Trophoblast cell (in vitro differentiated cells and primary cell): ENCODE measurements around the gene FRMD6.
"Not testable (repeated sequence)": the region's sequence is repeated elsewhere in the genome, so short reads cannot be mapped to it uniquely, and the experiment has no call there.

Experiments used
- DNase-seq, 2 donors: peaks; one replicate each; pipeline ENCODE4 v3.0.0-alpha.2; 2016
- H2AFZ ChIP-seq: 2 replicates; pipeline ENCODE4 v1.6.1; 2013; ENCODE audit warnings: low read length, moderate library complexity, mild to moderate bottlenecking; ENCODE audit not compliant: insufficient read depth, poor library complexity
- H2AK5ac ChIP-seq: 2 replicates; pipeline ENCODE4 v1.6.1; 2013; ENCODE audit warnings: mild to moderate bottlenecking, low read length
- H2BK120ac ChIP-seq: 2 replicates; pipeline ENCODE4 v1.6.1; 2013; ENCODE audit warnings: low read length, mild to moderate bottlenecking, moderate library complexity; ENCODE audit not compliant: insufficient read depth, poor library complexity
- H2BK12ac ChIP-seq: 2 replicates; pipeline ENCODE4 v1.6.1; 2013; ENCODE audit warnings: mild to moderate bottlenecking, low read length, moderate library complexity
- H2BK5ac ChIP-seq: 2 replicates; pipeline ENCODE4 v1.6.1; 2013; ENCODE audit warnings: low read length, low read depth, moderate library complexity, mild to moderate bottlenecking; ENCODE audit not compliant: poor library complexity
- H3K14ac ChIP-seq: 2 replicates; pipeline ENCODE4 v1.6.1; 2013; ENCODE audit warnings: mild to moderate bottlenecking, low read length
- H3K18ac ChIP-seq: 2 replicates; pipeline ENCODE4 v1.6.1; 2013; ENCODE audit warnings: mild to moderate bottlenecking, low read length
- H3K23ac ChIP-seq: 2 replicates; pipeline ENCODE4 v1.6.1; 2013; ENCODE audit warnings: low read length
- H3K27ac ChIP-seq: 2 replicates; pipeline ENCODE4 v1.5.1; 2013; ENCODE audit warnings: low read depth, mild to moderate bottlenecking, inconsistent platforms, low read length, moderate library complexity
- H3K27me3 ChIP-seq: 2 replicates; pipeline ENCODE4 v1.6.1; 2013; ENCODE audit warnings: inconsistent platforms, mild to moderate bottlenecking, low read length, moderate library complexity; ENCODE audit not compliant: insufficient read depth
- H3K36me3 ChIP-seq, 2 experiments: 1 replicate in 1 of 2; 2 replicates in 1 of 2; pipeline ENCODE4 v1.6.1; 2013; ENCODE audit warnings: low read length in 2 of 2, mild to moderate bottlenecking in 2 of 2, moderate library complexity in 1 of 2; ENCODE audit not compliant: insufficient read depth in 2 of 2, control insufficient read depth in 1 of 2
- H3K4ac ChIP-seq: 2 replicates; pipeline ENCODE4 v1.6.1; 2013; ENCODE audit warnings: low read depth, mild to moderate bottlenecking, low read length, moderate library complexity
- H3K4me1 ChIP-seq, 2 experiments: 1 replicate in 1 of 2; 2 replicates in 1 of 2; pipeline ENCODE4 v1.6.1; 2013; ENCODE audit warnings: low read length in 2 of 2, mild to moderate bottlenecking in 2 of 2, moderate library complexity in 1 of 2; ENCODE audit not compliant: insufficient read depth in 2 of 2, control insufficient read depth in 1 of 2
- H3K4me2 ChIP-seq: 2 replicates; pipeline ENCODE4 v1.6.1; 2013; ENCODE audit warnings: inconsistent platforms, mild to moderate bottlenecking, low read length, moderate library complexity
- H3K4me3 ChIP-seq: 2 replicates; pipeline ENCODE4 v1.5.1; 2013; ENCODE audit warnings: mild to moderate bottlenecking, low read depth, low read length, inconsistent platforms
- H3K79me1 ChIP-seq: one replicate; pipeline ENCODE4 v1.6.1; 2013; ENCODE audit warnings: low read length
- H3K79me2 ChIP-seq: 2 replicates; pipeline ENCODE4 v1.6.1; 2013; ENCODE audit warnings: low read length, mild to moderate bottlenecking; ENCODE audit not compliant: control insufficient read depth, insufficient read depth, poor library complexity
- H3K9ac ChIP-seq: 2 replicates; pipeline ENCODE4 v1.6.1; 2013; ENCODE audit warnings: mild to moderate bottlenecking, low read length
- H3K9me3 ChIP-seq: 2 replicates; pipeline ENCODE4 v1.6.1; 2013; ENCODE audit warnings: low read depth, mild to moderate bottlenecking, control low read depth, inconsistent platforms, low read length; ENCODE audit not compliant: insufficient read depth
- H4K12ac ChIP-seq: 2 replicates; pipeline ENCODE4 v1.6.1; 2013; ENCODE audit warnings: low read depth, mild to moderate bottlenecking, low read length, moderate library complexity
- H4K8ac ChIP-seq: 2 replicates; pipeline ENCODE4 v1.6.1; 2013; ENCODE audit warnings: low read depth, mild to moderate bottlenecking, low read length, moderate library complexity
- H4K91ac ChIP-seq: one replicate; pipeline ENCODE4 v1.6.1; 2013; ENCODE audit warnings: low read depth, mild to moderate bottlenecking, low read length, moderate library complexity
- WGBS: extraction: QIAGEN DNeasy Blood & Tissue Kit; methylation state at CpG from one replicate; pipeline ENCODE4 v1.1.7; 2013; ENCODE audit warnings: missing lambda C conversion rate; ENCODE audit not compliant: insufficient read length, insufficient coverage; ENCODE audit errors: extremely low coverage; 5-methylcytosine and 5-hydroxymethylcytosine counted together

FRMD6 gene

DNA sequence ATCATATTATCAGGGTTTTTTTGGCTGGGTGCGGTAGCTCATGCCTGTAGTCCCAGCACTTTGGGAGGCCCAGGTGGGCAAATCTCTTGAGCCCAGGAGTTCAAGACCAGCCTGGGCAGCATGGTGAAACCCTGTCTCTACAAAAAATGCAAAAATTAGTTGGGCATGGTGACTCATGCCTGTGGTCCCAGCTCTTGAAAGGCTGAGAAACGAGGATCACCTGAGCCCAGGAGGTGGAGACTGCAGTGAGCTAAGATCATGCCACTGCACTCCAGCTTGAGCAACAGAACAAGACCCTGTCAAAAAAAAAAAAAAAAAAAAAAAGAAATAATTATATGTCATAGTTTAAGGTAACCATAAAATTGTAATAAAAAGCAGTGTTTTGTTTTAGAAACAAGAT, 18.4 kb upstream of the FRMD6 start:
- H3K4me3 ChIP-seq, H3K23ac ChIP-seq, H2BK5ac ChIP-seq, H4K12ac ChIP-seq, H4K8ac ChIP-seq, H2AFZ ChIP-seq, H4K91ac ChIP-seq, H3K9me3 ChIP-seq, H3K79me2 ChIP-seq, H3K9ac ChIP-seq, H3K27ac ChIP-seq, H3K18ac ChIP-seq, DNase-seq, H3K4ac ChIP-seq, H2AK5ac ChIP-seq, H3K27me3 ChIP-seq, H3K36me3 ChIP-seq, H3K4me2 ChIP-seq, H3K14ac ChIP-seq: not testable (repeated sequence)
- no CpG with 5 or more reads among the region's 2 CpGs for WGBS
- Histone ChIP-seq H3K4me1 (peaks cover 12 to 21% of the 10 kb centered on the region in 2 experiments), H2BK120ac (peak overlapping the region; percentile 33), H2BK12ac (peak overlapping the region; percentile 64), H3K79me1 (peaks cover 14% of the 10 kb centered on the region)

DNA sequence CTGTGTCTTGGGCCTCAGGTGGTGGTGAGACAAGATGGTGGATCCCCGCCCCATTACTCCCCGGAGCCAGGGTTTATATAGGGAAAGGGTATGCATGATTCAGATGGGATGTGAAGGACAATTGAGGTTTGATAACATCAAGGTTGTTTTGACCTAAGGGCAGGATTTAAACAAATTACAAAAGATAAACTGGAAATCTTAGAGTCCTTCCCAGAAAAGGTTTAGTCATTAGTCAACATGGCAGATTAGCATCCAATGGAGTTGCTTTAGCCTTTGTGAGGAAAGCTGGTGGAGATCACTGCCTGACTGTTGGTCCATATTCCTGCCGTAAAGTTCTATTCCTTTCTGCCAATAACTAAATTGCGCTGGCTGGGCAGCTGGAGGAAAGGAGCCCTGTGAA, 15.6 kb upstream of the FRMD6 start:
- Histone ChIP-seq H2BK120ac (peak overlapping the region; percentile 89), H3K9ac (no peak overlapping the region), H3K79me1 (peaks cover 14% of the 10 kb centered on the region), H4K8ac (no peak overlapping the region), H3K4me1 (peaks cover 12 to 16% of the 10 kb centered on the region in 2 experiments), H4K91ac (peak overlapping the region; percentile 55), H2AFZ (no peak overlapping the region), H3K18ac (no peak overlapping the region), H3K27ac (peak overlapping the region; percentile 8), H3K4me2 (no peak overlapping the region), H3K23ac (no peak overlapping the region), H3K36me3 (no peaks in the 10 kb centered on the region), H3K79me2 (no peaks in the 10 kb centered on the region), H3K27me3 (no peaks in the 10 kb centered on the region), H2AK5ac (no peak overlapping the region), H3K14ac (no peak overlapping the region), H3K9me3 (no peaks in the 10 kb centered on the region), H2BK12ac (peak overlapping the region; percentile 95), H4K12ac (no peak overlapping the region), H3K4me3 (no peak overlapping the region), H2BK5ac (no peak overlapping the region), H3K4ac (no peak overlapping the region)
- DNase-seq: peak; percentile 33 to 67
- WGBS: no CpG with 5 or more reads among the region's 4 CpGs

DNA sequence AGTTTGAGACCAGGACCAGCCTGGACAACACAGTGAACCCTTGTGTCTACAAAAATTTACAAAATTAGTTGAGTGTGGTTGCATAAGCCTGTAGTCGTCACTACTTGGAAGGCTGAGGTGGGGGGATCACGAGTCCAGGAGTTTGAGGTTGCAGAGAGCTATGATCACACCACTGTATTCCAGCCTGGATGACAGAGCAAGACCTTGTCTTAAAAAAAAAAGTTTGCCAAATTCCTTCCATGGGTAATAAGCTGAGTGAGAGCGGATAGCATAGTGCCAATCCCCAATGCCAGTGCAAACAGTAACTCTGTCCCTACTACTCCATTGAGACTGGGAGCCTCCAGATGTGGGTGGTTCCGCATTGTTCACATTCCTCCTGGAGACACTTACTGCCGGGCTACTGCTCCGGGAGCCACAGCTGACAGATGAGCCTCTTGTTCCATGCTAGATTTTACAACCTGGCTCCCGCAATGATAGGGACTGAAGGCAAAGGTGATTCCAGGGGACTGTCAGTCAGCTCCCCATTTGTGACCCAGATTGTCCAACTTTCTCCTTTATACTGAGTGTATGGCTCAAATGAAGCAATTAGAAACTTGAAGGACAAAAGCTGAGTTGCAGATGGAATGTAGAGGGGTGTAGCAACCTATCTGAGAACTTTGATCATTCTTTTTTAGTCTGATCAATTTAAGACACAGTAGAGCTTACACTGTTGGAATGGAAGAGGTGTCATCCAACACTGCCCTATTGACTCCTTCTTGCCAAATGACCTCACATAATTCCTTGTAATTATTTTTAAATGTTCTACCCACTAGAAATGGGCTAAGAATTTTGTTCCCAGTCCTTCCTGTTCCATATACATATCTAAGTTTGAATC, 13.4 kb upstream of the FRMD6 start:
- Histone ChIP-seq H3K4me2 (peak overlapping the region; percentile 4), H3K9me3 (no peaks in the 10 kb centered on the region), H3K9ac (no peak overlapping the region), H4K91ac (peak overlapping the region; percentile 63), H4K12ac (no peak overlapping the region), H3K23ac (no peak overlapping the region), H3K27ac (peak overlapping the region; percentile 82), H2BK120ac (peak overlapping the region; percentile 96), H3K36me3 (peaks cover 0 to 3% of the 10 kb centered on the region in 2 experiments), H2AK5ac (peak overlapping the region; percentile 12), H3K79me2 (no peaks in the 10 kb centered on the region), H3K4me1 (peaks cover 12 to 16% of the 10 kb centered on the region in 2 experiments), H4K8ac (peak overlapping the region; percentile 66), H2AFZ (no peak overlapping the region), H3K27me3 (no peaks in the 10 kb centered on the region), H3K14ac (peak overlapping the region; percentile 74), H3K4me3 (no peak overlapping the region), H3K18ac (peak overlapping the region; percentile 75), H3K4ac (peak overlapping the region; percentile 58), H2BK12ac (peak overlapping the region; percentile 59), H3K79me1 (peaks cover 14% of the 10 kb centered on the region), H2BK5ac (peak overlapping the region; percentile 83)
- peak; percentile 88 to 91 for DNase-seq
- WGBS: no CpG with 5 or more reads among the region's 7 CpGs

DNA sequence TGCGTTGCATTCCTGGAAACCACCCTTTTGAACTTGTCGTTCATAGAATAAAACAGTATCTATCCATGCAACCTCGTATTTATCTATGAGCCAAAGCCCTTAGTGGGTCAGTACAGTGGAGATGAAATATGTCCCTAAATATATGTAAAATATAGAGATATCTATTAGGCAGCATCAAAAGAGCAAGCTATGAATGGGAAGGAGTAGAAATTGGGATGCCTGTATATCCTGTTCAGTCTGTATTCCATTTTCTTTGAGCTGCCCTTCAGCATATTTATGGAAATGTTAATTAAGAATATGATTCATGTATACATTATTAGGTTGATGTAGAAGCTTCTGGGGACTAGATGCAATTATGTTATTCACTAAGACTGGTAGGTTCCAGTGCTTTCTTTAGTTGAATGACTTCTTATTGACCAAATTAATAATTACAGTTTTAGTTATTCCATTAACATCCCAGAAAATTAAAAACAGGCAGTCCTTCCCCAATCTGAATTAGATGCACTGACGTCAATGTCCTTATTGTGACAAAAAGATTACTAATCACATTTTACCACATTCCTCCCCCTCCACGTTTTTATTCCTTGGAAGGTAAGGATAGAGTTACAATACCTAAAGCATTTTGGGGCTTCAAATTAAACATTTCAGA, 11.9 kb upstream of the FRMD6 start:
- H2AK5ac ChIP-seq: no peak overlapping the region
- peaks cover 0 to 3% of the 10 kb centered on the region in 2 experiments for H3K36me3 ChIP-seq
- H3K27ac ChIP-seq: no peak overlapping the region
- no peak overlapping the region for H3K4ac ChIP-seq
- H3K79me1 ChIP-seq: peaks cover 14% of the 10 kb centered on the region
- no peak overlapping the region for H3K9ac ChIP-seq
- no peak overlapping the region for H4K8ac ChIP-seq
- no peak overlapping the region for H3K18ac ChIP-seq
- WGBS: no CpG with 5 or more reads among the region's 5 CpGs
- H3K27me3 ChIP-seq: no peaks in the 10 kb centered on the region
- H2BK12ac ChIP-seq: no peak overlapping the region
- H3K4me3 ChIP-seq: no peak overlapping the region
- no peak overlapping the region for H3K23ac ChIP-seq
- no peaks in the 10 kb centered on the region for H3K79me2 ChIP-seq
- H4K91ac ChIP-seq: no peak overlapping the region
- no peak overlapping the region for H3K14ac ChIP-seq
- DNase-seq: no peak
- no peak overlapping the region for H3K4me2 ChIP-seq
- H3K9me3 ChIP-seq: no peaks in the 10 kb centered on the region
- no peak overlapping the region for H2BK5ac ChIP-seq
- H2BK120ac ChIP-seq: no peak overlapping the region
- peaks cover 12 to 16% of the 10 kb centered on the region in 2 experiments for H3K4me1 ChIP-seq
- H2AFZ ChIP-seq: no peak overlapping the region
- H4K12ac ChIP-seq: no peak overlapping the region
